GM12864 (cell line): ENCODE measurements around the gene BMERB1.

Experiments
- DNase-seq: peaks from one replicate; pipeline ENCODE4 v3.0.0-alpha.2; 2011; ENCODE audit warnings: low read depth
- H3K4me3 ChIP-seq: 2 replicates; pipeline ENCODE4 v1.5.1; 2011; ENCODE audit warnings: mild to moderate bottlenecking, low read depth, low read length, control low read depth
- TF ChIP-seq, protein P1 (sequence below): IDR thresholded peaks from 2 replicates; pipeline ENCODE4 v1.5.1; 2011; ENCODE audit warnings: low read depth, mild to moderate bottlenecking, moderate library complexity, low read length, control low read depth, inconsistent platforms; ENCODE audit errors: missing control alignments

The BMERB1 gene

DNA sequence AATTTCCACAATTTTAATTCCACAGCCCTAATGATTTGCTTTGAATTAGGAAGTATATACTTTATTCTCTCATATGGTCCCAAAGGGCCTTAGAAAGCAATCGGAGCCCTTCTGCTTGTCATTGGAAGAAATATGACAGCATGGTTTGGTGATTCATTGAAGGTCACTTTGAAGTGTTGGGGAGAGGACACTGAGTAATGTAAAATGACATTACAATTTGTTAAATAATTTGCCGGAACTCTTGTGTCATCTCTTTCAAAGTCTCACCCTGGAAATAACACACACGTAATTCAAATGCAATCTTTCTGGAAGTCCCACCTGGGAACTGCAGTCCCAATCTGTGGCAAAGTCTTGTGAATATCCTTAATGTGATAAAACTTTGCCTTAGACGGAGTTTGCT lies 59.8 kb downstream of the BMERB1 start:
- no peak for DNase-seq
- no peak overlapping the region for H3K4me3 ChIP-seq

DNA sequence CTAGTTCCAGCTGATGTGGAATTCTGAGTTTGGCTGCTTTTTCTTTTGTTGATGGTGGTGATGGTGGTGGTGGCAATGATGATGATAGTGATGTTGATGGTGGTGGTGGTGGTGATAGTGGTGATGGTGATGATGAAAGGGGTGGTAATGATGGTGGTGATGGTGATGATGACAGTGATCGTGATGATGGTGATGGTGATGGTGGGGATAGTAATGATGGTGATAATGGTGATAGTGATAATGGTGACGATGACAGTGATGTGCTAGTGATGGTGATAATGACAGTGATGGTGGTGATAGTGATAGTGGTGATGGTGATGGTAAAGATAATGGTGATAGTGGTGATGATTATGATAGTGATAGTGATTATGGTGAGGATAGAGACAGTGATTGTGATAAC lies 61.5 kb downstream of the BMERB1 start:
- TF ChIP-seq, protein P1, sequence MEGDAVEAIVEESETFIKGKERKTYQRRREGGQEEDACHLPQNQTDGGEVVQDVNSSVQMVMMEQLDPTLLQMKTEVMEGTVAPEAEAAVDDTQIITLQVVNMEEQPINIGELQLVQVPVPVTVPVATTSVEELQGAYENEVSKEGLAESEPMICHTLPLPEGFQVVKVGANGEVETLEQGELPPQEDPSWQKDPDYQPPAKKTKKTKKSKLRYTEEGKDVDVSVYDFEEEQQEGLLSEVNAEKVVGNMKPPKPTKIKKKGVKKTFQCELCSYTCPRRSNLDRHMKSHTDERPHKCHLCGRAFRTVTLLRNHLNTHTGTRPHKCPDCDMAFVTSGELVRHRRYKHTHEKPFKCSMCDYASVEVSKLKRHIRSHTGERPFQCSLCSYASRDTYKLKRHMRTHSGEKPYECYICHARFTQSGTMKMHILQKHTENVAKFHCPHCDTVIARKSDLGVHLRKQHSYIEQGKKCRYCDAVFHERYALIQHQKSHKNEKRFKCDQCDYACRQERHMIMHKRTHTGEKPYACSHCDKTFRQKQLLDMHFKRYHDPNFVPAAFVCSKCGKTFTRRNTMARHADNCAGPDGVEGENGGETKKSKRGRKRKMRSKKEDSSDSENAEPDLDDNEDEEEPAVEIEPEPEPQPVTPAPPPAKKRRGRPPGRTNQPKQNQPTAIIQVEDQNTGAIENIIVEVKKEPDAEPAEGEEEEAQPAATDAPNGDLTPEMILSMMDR: no peak
- DNase-seq: no peak

More for the DNA sequence above, 59.8 kb downstream of the BMERB1 start:
- TF ChIP-seq, protein P1: no peak

DNA sequence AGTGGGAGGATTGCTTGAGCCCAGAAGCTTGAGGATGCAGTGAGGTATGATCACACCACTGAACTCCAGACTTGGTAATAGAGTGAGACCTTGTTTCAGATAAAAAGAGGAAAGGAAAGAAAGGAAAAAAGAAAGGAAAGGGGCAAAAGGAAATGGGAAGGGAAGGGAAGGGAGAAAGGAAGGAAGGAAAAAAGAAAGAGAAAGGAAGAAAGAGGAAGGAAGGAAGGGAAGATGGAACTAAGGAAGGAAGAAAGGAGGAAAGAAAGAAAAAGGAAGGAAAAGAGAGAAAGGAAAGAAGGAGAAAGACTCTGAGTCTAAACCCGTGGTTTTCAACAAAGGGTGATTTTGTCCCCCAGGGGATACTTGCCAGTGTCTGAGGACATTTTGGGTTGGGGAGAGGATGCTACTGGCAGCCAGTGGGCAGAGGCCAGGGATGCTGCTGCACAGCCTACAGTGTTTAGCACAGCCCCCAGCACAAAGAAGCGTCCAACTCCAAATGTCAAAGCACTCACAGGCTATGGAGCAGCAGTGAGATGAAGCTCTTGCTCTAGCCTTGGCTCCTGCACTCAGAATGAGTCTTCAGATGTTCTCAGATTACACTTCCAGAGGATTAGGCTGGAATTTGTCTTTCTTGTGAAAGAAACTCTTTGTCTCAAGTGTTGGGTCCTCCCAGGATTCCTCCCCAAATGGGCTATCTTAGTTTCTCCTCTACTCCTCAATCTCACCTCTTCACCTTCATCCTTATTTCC lies 64.2 kb downstream of the BMERB1 start:
- H3K4me3 ChIP-seq: no peak overlapping the region
- no peak for DNase-seq
- TF ChIP-seq, protein P1: no peak

More for the DNA sequence above, 61.5 kb downstream of the BMERB1 start:
- H3K4me3 ChIP-seq: no peak overlapping the region

DNA sequence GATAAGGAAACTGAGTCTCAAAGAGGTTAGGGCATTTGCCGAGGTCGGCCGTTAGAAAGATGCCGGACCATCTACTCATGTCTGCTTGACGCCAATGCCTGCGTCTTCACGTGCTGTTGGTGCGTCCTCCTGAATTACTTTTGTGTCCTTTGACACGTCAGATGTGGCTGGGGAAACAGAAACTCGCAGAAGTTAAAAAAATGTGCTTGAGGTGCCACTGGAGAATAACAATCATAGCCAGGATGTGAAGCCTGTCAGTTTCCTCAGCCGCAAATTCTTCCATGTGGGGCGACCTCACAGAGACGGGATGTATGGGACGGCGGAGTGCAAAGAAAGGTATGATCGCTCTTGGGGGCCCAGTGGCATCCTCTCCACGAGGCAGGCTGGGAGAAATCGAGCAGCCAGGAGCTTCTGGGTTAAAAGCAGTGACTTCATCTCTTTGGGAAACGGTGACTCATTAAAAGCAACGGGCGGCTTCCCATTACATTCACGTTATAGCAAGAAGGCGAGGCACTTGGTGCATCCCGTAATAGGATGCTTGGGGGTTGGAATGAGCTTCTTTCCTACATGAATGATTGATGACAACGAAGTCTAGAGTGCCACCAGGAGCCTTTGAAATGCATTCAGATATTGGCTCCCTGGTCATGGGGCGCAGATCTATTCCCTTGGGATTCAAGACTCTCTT lies 67.8 kb downstream of the BMERB1 start:
- no peak for DNase-seq
- no peak overlapping the region for H3K4me3 ChIP-seq
- TF ChIP-seq, protein P1: no peak

DNA sequence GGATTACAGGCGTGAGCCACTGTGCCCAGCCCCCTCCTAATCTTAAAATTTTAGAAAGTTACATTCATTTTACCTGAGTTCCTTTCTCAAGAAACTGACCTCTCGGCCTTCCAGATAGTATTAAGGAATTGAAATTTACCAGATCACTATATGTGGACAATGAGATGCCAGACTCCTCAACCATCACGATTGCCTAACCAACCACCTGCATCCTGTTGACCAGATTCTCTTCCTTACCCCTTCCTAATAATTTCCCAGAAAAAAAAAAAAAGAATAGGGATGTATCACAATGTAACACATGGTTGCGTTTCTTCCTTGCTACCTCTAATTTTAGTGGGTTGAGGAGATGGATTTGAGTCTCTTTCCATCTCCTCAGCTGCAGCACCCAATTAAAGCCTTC lies 72.1 kb downstream of the BMERB1 start:
- TF ChIP-seq, protein P1: no peak
- H3K4me3 ChIP-seq: no peak overlapping the region

DNA sequence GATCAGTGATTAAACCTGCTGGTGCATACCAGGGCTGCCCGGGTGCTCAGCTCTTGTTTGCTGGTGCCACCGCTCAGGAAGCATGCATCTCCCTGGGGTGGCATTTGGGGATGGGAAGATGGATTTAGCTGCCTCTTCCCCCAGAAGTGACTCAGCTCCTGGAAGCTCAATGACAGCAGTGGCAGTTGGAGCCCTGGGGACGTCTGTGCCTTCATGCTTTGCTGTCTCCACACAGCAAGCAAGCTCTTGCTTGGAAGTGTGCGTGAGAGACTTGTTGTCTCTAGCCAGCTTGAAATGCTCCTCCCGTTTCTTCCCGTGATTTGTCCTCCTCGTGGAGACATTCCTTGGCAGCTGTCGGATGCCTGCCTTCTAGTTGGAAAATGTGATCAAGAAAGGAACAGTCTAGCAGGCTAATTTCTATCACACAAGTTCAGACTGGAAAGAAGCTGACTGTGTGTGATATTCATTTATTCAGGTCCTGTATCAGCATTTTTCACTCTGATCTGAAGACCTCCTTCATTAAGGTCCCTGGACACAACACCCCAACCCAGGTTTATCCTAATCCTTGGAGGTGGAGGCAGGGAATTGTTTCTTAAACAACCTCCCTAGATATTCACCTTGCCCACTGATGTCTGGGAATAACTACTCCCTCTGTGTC lies 73.0 kb downstream of the BMERB1 start:
- no peak overlapping the region for H3K4me3 ChIP-seq
- DNase-seq: no peak
- TF ChIP-seq, protein P1: no peak

More for the DNA sequence above, 72.1 kb downstream of the BMERB1 start:
- DNase-seq: no peak
